Measurements from ENCODE around the gene INPP4B.

The INPP4B gene

GRCh38 chr4:142701017-142701416 is 145.1 kb downstream of the INPP4B start:
- Histone ChIP-seq H2BK120ac (ENCODE audit: insufficient read depth, low read length, poor library complexity) (no peak overlapping the region), H3K79me2 (ENCODE audit: control insufficient read depth, insufficient read depth, low read length, poor library complexity) (no peaks in the 10 kb centered on the region), H3K4me3 (ENCODE audit: low read depth, low read length) (no peak overlapping the region), H3K27ac (ENCODE audit: low read depth, low read length) (no peak overlapping the region), H3K36me3 (ENCODE audit: control insufficient read depth in 1 of 2, insufficient read depth in 2 of 2, low read length in 2 of 2) (no peaks in the 10 kb centered on the region), H4K91ac (ENCODE audit: low read depth, low read length) (no peak overlapping the region), H2BK12ac (ENCODE audit: low read length) (no peak overlapping the region), H4K12ac (ENCODE audit: low read depth, low read length) (no peak overlapping the region), H3K4me2 (ENCODE audit: low read length) (no peak overlapping the region), H3K27me3 (ENCODE audit: insufficient read depth, low read length) (no peaks in the 10 kb centered on the region), H3K23ac (ENCODE audit: low read length) (no peak overlapping the region), H3K14ac (ENCODE audit: low read length) (no peak overlapping the region), H3K9ac (ENCODE audit: low read length) (no peak overlapping the region), H2AFZ (ENCODE audit: insufficient read depth, low read length, poor library complexity) (no peak overlapping the region), H3K79me1 (ENCODE audit: low read length) (no peaks in the 10 kb centered on the region), H3K18ac (ENCODE audit: low read length) (no peak overlapping the region), H3K4ac (ENCODE audit: low read depth, low read length) (no peak overlapping the region), H3K9me3 (ENCODE audit: insufficient read depth, low read depth, low read length) (no peaks in the 10 kb centered on the region), H3K4me1 (ENCODE audit: control insufficient read depth in 1 of 2, insufficient read depth in 2 of 2, low read length in 2 of 2) (peaks cover 2 to 7% of the 10 kb centered on the region in 2 experiments), H4K8ac (ENCODE audit: low read depth, low read length) (no peak overlapping the region), H2BK5ac (ENCODE audit: low read depth, low read length, poor library complexity) (no peak overlapping the region), H2AK5ac (ENCODE audit: low read length) (no peak overlapping the region)
- no peak for DNase-seq

DNA sequence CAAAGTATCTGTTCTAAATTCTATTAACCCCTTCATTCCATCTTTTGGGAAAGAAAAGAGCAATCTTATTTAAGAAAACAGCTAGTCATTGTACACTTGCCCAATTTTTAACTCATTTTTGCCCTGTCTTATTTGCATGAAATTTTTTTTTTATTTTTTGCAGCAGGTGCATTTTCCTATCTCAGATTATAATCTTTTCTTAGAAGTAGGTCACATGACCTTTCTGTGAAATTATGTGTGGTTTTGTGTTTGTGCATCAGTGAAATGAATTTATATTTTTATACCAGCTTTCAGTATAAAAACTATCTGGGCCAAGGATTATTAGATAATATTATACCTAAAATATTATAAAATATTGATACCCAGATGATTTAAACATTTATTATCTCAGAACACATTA is 145.6 kb downstream of the INPP4B start:
- H3K4me3 ChIP-seq (ENCODE audit: low read depth, low read length) = no peak overlapping the region
- no peak overlapping the region for H2BK5ac ChIP-seq (ENCODE audit: low read depth, low read length, poor library complexity)
- no peak overlapping the region for H3K14ac ChIP-seq (ENCODE audit: low read length)
- H3K4ac ChIP-seq (ENCODE audit: low read depth, low read length) = no peak overlapping the region
- no peak overlapping the region for H2BK120ac ChIP-seq (ENCODE audit: insufficient read depth, low read length, poor library complexity)
- no peaks in the 10 kb centered on the region for H3K9me3 ChIP-seq (ENCODE audit: insufficient read depth, low read depth, low read length)
- no peak overlapping the region for H3K9ac ChIP-seq (ENCODE audit: low read length)
- H4K91ac ChIP-seq (ENCODE audit: low read depth, low read length) = no peak overlapping the region
- no peaks in the 10 kb centered on the region for H3K27me3 ChIP-seq (ENCODE audit: insufficient read depth, low read length)
- H3K27ac ChIP-seq (ENCODE audit: low read depth, low read length) = no peak overlapping the region
- H3K18ac ChIP-seq (ENCODE audit: low read length) = no peak overlapping the region
- no peaks in the 10 kb centered on the region for H3K79me1 ChIP-seq (ENCODE audit: low read length)
- no peak overlapping the region for H2BK12ac ChIP-seq (ENCODE audit: low read length)
- no peaks in the 10 kb centered on the region for H3K36me3 ChIP-seq (ENCODE audit: control insufficient read depth in 1 of 2, insufficient read depth in 2 of 2, low read length in 2 of 2)
- peaks cover 2 to 7% of the 10 kb centered on the region in 2 experiments for H3K4me1 ChIP-seq (ENCODE audit: control insufficient read depth in 1 of 2, insufficient read depth in 2 of 2, low read length in 2 of 2)
- no peak overlapping the region for H3K23ac ChIP-seq (ENCODE audit: low read length)
- H3K79me2 ChIP-seq (ENCODE audit: control insufficient read depth, insufficient read depth, low read length, poor library complexity) = no peaks in the 10 kb centered on the region
- no peak overlapping the region for H2AK5ac ChIP-seq (ENCODE audit: low read length)
- no peak for DNase-seq
- no peak overlapping the region for H4K12ac ChIP-seq (ENCODE audit: low read depth, low read length)
- H3K4me2 ChIP-seq (ENCODE audit: low read length) = no peak overlapping the region
- no peak overlapping the region for H2AFZ ChIP-seq (ENCODE audit: insufficient read depth, low read length, poor library complexity)
- H4K8ac ChIP-seq (ENCODE audit: low read depth, low read length) = no peak overlapping the region

GRCh38 chr4:142698552-142698951 is 147.5 kb downstream of the INPP4B start:
- Histone ChIP-seq H3K9me3 (ENCODE audit: insufficient read depth, low read depth, low read length) (no peaks in the 10 kb centered on the region), H4K12ac (ENCODE audit: low read depth, low read length) (no peak overlapping the region), H2BK12ac (ENCODE audit: low read length) (no peak overlapping the region), H3K14ac (ENCODE audit: low read length) (no peak overlapping the region), H3K4me1 (ENCODE audit: control insufficient read depth in 1 of 2, insufficient read depth in 2 of 2, low read length in 2 of 2) (peaks cover 2 to 7% of the 10 kb centered on the region in 2 experiments), H3K27me3 (ENCODE audit: insufficient read depth, low read length) (no peaks in the 10 kb centered on the region), H2BK5ac (ENCODE audit: low read depth, low read length, poor library complexity) (no peak overlapping the region), H3K9ac (ENCODE audit: low read length) (no peak overlapping the region), H2AFZ (ENCODE audit: insufficient read depth, low read length, poor library complexity) (no peak overlapping the region), H4K91ac (ENCODE audit: low read depth, low read length) (no peak overlapping the region), H3K23ac (ENCODE audit: low read length) (no peak overlapping the region), H3K36me3 (ENCODE audit: control insufficient read depth in 1 of 2, insufficient read depth in 2 of 2, low read length in 2 of 2) (no peaks in the 10 kb centered on the region), H4K8ac (ENCODE audit: low read depth, low read length) (no peak overlapping the region), H3K18ac (ENCODE audit: low read length) (no peak overlapping the region), H3K27ac (ENCODE audit: low read depth, low read length) (no peak overlapping the region), H3K79me2 (ENCODE audit: control insufficient read depth, insufficient read depth, low read length, poor library complexity) (no peaks in the 10 kb centered on the region), H2AK5ac (ENCODE audit: low read length) (no peak overlapping the region), H3K4me2 (ENCODE audit: low read length) (no peak overlapping the region), H3K79me1 (ENCODE audit: low read length) (no peaks in the 10 kb centered on the region), H2BK120ac (ENCODE audit: insufficient read depth, low read length, poor library complexity) (no peak overlapping the region), H3K4ac (ENCODE audit: low read depth, low read length) (no peak overlapping the region), H3K4me3 (ENCODE audit: low read depth, low read length) (no peak overlapping the region)
- no CpG with 5 or more reads among the region's 1 CpG for WGBS (ENCODE audit: extremely low coverage, insufficient coverage, insufficient read length)
- peak; percentile 19 to 38 for DNase-seq

- Histone ChIP-seq H3K18ac (ENCODE audit: low read length) (no peak overlapping the region), H2AFZ (ENCODE audit: insufficient read depth, low read length, poor library complexity) (no peak overlapping the region), H3K14ac (ENCODE audit: low read length) (no peak overlapping the region), H3K4ac (ENCODE audit: low read depth, low read length) (no peak overlapping the region), H2BK12ac (ENCODE audit: low read length) (no peak overlapping the region), H2BK5ac (ENCODE audit: low read depth, low read length, poor library complexity) (no peak overlapping the region), H3K9me3 (ENCODE audit: insufficient read depth, low read depth, low read length) (no peaks in the 10 kb centered on the region), H2AK5ac (ENCODE audit: low read length) (no peak overlapping the region), H3K4me1 (ENCODE audit: control insufficient read depth in 1 of 2, insufficient read depth in 2 of 2, low read length in 2 of 2) (peaks cover 2 to 7% of the 10 kb centered on the region in 2 experiments), H4K91ac (ENCODE audit: low read depth, low read length) (no peak overlapping the region), H4K12ac (ENCODE audit: low read depth, low read length) (no peak overlapping the region), H3K9ac (ENCODE audit: low read length) (no peak overlapping the region), H4K8ac (ENCODE audit: low read depth, low read length) (no peak overlapping the region), H3K27me3 (ENCODE audit: insufficient read depth, low read length) (no peaks in the 10 kb centered on the region), H3K4me2 (ENCODE audit: low read length) (no peak overlapping the region), H3K4me3 (ENCODE audit: low read depth, low read length) (no peak overlapping the region), H3K27ac (ENCODE audit: low read depth, low read length) (no peak overlapping the region), H3K23ac (ENCODE audit: low read length) (no peak overlapping the region), H3K79me1 (ENCODE audit: low read length) (no peaks in the 10 kb centered on the region), H3K36me3 (ENCODE audit: control insufficient read depth in 1 of 2, insufficient read depth in 2 of 2, low read length in 2 of 2) (no peaks in the 10 kb centered on the region), H2BK120ac (ENCODE audit: insufficient read depth, low read length, poor library complexity) (no peak overlapping the region), H3K79me2 (ENCODE audit: control insufficient read depth, insufficient read depth, low read length, poor library complexity) (no peaks in the 10 kb centered on the region)
- whole genome bisulfite sequencing (ENCODE audit: extremely low coverage, insufficient coverage, insufficient read length) = no CpG with 5 or more reads among the region's 1 CpG
- DNase-seq = no peak
Observed at GRCh38 chr4:142697928-142698327, 148.2 kb downstream of the INPP4B start.
